HG03280 (cell line): ENCODE measurements around the gene DBNDD1.
"Not testable (repeated sequence)": the region's sequence is repeated elsewhere in the genome, so short reads cannot be mapped to it uniquely, and the experiment has no call there.

ENCODE experiments used
- ATAC-seq: cut with Tn5 transposase; IDR thresholded peaks from one replicate; pipeline ENCODE4 v1.9.1; 2021; ENCODE audit warnings: mild to moderate bottlenecking, moderate library complexity; ENCODE audit not compliant: unreplicated experiment

Gene DBNDD1, protein sequence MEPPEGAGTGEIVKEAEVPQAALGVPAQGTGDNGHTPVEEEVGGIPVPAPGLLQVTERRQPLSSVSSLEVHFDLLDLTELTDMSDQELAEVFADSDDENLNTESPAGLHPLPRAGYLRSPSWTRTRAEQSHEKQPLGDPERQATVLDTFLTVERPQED

DNA sequence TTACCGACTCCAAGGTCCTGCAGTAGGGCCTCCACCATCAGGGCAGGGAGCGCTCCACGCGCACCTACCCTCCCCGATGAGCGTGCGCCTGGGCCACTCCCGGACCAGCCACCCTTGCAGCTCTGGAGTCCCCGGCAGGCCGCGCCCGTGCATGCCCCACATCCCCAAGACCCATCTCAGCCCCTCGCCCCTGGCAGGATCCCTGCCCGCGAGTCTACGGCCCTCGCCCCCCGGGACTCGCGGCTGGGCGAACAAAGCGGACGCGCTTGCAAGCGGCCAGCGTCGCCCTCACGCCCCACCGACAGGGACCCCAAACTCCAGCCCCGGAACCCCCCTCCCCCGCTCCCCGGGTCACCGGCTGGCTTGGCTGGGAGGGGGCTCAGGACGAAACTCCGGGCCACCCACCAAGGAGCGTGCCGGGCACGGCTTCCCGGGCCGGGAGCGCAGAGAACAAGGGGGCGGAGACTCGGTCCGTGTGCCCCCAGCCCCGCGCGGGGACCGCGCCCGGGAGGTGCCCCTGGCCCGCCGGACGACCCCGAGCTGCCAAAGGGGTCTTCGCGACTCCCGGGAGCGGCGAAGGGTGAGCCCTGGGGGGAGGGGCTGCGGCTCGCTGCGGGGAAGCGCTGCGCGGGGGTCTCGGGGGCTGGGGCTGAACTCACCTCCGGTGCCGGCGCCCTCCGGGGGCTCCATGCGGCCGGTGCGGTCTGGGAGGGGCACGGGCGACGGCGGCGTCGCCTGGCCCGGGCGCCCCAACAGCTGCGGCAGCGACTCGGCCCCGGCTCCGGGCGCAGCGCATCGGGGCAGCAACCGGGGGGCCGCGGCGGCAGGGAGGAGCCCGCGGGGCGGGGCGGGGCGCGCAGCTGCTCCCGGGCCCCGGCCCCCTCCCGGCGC, at the start of gene DBNDD1:
Gene DBNDD1 (minus strand): TSS at position 805 of the 891 bp plus-strand sequence. CDS start 115 bp downstream, at position 690.
- no peak for ATAC-seq

DNA sequence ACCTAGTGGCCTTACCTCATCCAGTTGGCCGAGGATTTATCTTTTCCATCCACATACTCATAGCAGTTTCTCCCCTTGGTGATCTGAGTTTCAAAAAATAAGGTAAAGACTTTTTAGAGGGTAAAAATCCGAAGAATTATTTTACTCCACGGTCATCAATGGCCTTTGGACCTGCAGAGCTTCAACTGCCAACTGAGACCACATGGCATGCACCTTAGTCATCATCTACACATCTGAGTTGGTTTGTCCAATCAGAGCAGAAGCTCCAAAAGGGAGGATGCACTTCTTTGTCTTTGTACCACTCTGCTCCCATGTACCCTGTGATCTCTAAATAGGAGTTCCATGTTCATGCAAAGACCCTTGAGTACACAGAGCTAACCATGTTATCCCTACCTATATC, 42.2 kb upstream of the DBNDD1 start:
- ATAC-seq, result no peak

DNA sequence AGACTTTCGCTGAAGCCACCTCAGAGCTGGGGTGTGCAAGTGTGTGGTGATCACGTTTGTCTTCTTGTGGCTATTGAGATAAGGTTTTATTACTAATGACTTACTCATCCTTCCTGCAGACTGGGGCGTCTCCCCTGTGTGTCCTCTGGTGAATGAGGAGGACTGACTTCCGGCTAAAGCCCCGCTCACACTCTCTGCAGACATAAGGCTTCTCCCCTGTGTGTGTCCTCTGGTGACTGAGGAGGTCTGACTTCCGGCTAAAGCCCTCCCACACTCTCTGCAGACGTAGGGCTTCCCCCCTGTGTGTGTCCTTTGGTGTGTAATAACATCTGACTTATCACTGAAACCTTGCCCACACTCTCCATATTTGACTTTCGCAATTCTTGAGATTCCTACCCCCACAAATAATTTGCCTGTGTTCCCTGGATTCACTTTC, 38.5 kb upstream of the DBNDD1 start:
- ATAC-seq, result no peak

DNA sequence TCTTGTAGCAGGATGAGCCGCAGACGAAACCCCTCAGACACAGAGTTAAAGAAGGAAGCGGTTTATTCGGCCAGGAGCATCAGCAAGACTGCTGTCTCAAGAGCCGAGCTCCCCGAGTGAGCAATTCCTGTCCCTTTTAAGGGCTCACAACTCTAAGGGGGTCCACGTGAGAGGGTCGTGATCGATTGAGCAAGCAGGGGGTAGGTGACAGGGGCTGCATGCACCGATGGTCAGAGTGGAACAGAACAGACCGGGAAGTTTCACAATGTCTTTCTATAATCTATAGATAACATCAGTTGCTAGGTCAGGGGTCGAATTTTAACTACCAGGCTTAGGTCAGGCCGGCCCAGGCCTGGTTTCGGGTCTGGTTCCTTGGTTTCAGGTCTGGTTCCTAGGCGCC, 37.3 kb upstream of the DBNDD1 start:
- ATAC-seq, result not testable (repeated sequence)

DNA sequence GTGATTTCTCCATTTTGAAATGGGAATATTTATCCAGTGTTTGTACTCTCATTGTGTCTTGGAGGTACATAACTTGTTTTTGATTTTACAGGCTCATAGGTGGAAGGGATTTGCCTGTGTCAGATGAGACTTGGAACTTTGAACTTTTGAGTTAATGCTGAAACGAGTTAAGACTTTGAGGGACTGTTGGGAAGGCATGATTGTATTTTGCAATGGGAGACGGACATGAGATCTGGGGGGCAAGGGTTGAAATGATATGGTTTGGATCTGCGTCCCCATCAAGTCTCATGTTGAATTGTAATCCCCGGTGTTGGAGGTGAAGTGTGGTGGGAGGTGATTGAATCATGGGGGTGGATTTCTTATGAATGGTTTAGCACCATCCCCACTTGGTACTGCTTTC, 36.1 kb upstream of the DBNDD1 start:
- no peak for ATAC-seq

DNA sequence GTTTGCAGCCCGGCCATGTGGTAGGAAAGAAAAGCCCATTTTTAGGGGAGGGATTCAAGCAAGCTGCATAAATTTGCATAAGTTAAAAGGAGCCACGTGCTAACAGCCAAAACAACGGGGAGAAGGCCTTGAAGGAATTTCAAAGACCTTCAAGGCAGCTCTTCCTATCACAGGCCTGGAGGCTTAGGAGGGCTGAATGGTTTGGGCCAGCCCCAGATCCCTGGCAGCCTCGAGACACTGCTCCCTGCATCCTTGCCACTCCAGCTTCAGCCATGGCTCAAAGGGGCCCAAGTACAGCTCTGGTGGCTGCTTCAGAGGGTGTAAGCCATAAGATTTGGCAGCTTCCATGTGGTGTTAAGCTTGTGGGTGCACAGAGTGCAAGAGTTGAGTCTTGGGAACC, 35.3 kb upstream of the DBNDD1 start:
- ATAC-seq, result no peak

DNA sequence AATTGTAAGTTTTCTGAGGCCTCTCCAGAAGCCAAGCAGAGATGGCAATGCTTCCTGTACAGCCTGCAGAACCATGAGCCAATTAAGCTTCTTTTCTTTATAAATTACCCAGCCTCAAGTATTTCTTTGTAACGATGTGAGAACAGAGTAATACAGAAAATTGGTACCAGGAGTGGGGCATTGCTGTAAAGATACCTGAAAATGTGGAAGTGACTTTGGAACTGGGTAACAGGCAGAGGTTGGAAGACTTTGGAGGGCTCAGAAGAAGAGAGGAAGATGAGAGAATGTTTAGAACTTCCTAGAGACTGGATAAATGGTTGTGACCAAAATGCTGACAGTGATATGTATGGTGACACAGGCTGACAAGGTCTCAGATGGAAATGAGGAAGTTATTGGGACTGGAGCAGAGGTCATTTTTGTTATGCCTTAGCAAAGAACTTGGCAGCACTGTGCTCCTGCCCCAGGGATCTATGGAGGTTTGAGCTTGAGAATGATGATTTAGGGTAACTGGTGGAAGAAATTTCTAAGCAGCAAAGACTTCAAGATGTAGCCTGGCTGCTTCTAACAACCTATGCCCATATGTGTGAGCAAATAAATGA, 34.7 kb upstream of the DBNDD1 start:
- ATAC-seq, result no peak

DNA sequence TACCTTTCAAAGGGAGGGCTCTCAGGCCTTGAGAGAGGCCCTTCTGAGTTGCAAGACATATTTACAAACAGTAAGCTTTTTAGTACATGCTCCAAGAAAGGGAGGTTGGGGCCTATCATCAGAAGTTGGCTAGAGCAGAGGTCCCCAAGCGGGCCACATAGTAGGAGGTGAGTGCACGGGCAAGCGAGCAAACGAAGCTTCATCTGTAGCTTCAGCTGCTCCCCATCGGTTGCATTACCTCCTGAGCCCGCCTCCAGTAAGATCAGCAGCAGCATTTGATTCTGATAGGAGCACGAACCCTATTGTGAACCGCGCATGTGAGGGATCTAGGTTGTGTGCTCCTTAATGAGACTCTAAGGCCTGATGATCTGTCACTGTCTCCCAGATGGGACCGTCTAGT, 31.7 kb upstream of the DBNDD1 start:
- no peak for ATAC-seq

DNA sequence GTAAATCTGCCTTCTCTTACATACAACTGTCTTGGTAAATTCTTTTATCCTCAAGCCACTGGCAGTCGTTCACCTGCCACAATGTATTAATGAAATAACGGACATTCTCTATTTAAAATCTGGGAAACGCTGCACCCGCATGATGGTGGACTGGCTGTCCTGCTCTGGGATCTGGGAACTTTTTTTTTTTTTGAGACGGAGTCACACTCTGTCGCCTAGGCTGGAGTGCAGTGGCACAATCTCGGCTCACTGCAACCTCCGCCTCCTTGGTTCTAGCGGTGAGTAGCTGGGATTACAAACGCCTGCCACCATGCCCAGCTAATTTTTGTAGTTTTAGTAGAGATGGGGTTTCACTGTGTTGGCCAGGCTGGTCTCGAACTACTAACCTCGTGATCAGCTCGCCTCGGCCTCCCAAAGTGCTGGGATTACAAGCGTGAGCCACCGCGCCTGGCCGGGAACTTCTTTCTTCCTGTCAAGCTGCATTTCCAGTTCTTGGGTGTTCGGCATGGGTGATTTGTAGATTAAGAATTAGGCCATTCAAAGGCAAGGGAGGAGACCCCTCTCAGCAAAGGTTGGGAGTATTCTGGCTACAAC, 29.6 kb upstream of the DBNDD1 start:
- no peak for ATAC-seq

DNA sequence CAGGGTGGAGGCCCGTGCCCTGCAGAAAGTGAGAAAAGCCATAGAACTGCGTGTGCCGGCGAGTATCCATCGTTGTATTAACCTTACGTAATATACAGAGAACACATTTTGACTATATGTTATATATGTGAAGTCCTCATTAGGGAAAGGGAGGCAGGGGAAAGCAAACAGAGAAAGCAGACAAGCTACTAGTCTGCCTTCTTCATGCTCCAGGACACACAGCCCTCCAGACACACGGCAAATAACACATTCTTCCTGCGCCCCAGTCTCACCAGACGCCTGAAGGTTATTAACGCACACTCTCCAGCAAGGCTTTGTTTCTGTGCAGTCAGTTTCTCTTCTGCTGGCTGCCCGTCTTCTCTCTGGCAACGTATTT, 29.1 kb upstream of the DBNDD1 start:
- ATAC-seq, result no peak

DNA sequence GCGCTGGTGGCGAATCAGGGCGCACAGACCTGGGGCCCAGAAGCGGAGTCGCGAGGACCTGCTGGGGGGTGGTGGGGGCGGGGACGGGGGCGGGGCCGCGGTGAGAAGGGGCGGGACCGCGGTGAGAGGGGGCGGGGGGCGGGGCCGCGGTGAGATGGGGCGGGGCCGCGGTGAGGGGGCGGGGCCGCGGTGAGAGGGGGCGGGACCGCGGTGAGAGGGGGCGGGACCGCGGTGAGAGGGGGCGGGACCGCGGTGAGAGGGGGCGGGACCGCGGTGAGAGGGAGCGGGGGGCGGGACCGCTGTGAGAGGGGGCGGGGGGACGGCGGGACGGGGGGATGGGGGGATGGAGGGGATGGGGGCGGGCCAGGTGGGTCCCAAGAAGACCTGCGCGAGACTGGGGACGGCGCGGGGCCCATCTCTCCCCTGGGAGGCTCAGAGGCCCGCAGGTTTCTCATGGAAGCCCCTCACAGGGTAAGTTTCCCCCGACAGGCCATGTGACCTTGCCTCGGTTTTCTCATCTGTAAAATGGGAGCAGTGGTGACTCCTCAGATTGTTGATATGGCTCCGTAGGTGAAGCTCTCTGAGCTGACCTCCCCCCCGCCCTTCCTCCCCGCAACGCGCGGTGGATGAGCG, 28.6 kb upstream of the DBNDD1 start:
- ATAC-seq, result no peak

DNA sequence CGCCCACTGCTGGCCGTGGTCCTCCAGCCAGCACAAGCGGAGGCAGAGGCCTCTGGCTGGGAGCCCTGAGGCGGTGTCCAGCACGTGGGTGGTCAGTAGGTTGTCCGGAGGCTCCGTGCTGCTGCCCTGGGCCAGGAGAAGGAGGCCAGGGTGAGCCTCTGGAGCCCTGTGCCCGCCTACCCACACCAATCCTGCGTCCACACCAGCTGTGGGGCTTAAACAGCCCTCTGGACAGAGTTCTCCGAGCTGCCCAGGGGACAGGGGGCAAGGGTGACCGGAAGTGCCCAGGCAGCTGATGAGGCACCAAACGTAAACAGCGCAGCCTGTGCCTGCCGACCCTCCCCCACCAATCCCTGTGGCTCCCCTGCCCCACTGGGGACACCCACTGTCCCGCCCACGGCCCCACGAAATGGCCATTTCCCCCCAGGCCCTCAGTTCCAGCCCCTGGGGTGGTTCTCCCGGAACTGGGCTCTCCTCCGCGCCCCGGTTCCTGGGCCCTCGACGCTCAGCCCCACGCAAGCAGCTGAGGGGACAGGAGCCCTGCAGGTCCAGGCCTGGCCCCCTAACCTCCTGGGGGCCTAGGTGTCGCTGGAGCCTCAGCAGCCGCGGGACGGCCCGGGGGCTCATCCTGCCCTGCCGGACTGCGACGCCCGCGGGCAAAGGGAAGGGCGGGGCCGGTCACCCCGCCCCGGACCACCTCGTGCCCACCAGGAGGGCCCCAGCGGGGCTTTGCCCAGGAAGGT, 27.9 kb upstream of the DBNDD1 start:
- no peak for ATAC-seq

DNA sequence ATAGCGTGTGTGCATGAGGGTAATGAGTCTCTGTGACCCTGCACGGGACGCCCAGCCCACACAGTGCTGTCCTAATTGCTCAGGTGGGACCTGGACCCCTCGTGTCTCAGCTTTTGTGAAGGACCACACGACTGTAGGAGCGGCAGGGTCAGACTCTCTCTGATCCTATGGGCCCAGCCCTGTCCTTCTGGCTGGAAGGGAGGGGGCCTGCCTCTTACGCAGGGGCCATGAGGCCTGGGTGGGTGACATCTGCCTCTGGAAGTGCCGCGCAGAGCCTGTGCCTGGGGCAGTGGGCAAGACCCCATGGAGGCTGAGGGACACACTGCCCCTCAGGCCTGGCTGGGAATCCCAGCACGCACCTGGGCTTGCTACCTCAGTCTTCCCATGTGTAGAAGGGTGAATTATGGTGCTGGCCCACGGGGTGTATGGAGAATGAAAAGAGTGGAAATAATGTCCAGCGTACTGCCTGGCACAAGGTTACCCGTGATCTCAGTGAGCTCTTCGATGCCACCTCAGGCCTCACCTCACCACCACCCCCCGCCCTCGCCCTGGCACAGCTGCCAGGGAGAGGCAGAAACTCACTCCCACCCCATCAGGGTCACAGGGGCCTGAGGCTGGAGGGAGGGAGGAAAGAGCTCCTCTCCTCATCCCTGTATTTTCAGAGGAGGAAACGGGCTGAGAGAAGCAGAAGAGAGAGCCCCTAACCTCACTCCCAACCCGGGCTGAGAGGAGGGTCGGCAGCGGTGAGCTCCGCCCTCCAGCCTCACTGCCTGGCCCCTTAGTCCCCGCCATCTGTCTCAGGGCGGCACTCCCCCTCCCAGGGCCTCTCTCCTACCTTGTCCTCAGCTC, 27.1 kb upstream of the DBNDD1 start:
- ATAC-seq, result no peak

DNA sequence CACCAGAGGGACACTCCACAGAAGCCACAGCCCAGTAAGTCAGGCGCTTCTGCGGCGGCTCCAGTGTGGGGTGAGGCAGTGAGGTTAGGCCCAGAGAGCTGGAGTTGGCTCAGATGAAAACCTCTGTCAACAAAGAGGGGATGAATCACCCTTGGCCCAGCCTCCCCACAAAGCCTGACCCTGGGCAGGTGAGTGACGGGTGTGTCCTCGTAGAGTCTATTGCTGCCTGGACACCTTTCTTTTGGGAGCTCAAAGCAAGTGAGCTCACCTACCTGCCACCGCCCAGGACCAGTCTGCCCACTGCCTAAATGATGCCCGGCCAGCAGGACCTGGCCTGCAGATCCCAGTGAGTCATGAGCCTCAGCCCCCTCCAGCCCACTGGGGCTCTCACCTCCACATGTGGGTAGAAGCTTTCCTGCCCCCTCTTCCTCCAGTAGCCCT, 24.9 kb upstream of the DBNDD1 start:
- ATAC-seq, result no peak

DNA sequence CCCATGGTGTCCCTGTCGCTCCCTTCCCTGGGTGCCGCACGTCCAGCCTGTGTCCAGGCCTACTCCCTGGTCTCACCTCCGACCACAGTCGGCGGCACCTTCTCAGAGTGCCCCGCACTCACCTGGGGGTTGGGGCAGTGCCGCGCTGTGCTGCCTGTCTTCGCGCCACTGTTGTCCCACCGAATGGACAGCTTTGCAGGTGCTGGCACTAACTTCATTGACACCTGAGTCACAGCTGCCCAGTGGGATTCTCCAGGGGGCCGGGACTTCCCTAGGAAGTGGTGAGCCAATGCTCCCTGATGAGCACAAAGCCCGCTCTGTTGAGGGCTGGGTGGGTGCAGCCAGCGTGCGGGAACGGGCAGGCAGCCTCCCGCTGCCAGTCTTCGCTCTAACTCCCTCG, 24.3 kb upstream of the DBNDD1 start:
- no peak for ATAC-seq

DNA sequence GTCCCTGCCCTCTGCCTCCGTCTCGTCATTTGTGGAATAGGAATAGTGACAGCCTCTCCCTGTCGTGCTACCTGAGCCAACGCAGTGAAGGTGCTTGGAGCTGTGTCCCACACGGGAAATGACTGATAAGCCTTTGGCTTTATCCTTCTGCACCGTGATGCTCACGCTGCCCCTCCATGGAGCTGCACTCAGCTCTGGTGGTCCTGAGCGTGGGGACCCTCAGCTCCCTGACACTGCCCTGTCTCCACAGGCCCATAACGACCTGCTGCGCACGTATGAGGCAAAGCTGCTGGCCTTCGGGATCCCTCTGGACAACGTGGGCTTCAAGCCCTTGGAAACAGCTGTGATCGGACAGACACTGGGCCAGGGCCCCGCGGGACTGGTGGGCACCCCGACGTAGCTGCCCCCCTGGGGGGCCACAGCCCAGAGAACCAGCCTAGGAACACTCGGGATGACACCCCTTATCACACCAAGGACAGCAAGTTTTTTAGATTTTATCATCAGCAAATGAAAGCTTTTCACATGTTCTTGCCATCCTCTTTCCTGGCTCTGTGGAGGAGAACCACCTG, 23.8 kb upstream of the DBNDD1 start:
- ATAC-seq, result no peak

DNA sequence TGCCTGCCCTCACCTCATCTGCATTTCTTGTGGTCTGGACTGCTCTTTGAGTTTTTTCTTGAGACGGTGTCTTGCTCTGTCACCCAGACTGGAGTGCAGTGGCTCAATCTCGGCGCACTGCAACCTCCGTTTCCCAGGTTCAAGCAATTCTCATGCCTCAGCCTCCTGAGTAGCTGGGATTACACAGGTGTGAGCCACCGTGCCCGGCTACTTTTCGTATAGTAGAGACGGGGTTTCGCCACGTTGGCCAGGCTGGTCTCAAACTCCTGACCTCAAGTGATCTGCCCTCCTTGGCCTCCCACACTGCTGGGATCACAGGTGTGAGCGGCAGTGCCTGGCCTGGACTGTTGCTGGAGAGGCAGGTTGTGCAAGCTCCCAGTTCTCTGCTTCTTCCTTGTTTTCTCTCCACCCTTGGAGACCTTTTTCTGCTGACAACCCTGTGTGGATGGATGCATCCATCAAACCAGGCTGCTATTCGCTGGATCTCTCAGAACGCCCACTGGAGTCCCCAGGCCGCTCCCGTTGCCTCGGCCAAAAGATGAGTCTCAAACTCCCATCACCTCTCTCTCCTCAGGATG, 22.7 kb upstream of the DBNDD1 start:
- ATAC-seq, result no peak

DNA sequence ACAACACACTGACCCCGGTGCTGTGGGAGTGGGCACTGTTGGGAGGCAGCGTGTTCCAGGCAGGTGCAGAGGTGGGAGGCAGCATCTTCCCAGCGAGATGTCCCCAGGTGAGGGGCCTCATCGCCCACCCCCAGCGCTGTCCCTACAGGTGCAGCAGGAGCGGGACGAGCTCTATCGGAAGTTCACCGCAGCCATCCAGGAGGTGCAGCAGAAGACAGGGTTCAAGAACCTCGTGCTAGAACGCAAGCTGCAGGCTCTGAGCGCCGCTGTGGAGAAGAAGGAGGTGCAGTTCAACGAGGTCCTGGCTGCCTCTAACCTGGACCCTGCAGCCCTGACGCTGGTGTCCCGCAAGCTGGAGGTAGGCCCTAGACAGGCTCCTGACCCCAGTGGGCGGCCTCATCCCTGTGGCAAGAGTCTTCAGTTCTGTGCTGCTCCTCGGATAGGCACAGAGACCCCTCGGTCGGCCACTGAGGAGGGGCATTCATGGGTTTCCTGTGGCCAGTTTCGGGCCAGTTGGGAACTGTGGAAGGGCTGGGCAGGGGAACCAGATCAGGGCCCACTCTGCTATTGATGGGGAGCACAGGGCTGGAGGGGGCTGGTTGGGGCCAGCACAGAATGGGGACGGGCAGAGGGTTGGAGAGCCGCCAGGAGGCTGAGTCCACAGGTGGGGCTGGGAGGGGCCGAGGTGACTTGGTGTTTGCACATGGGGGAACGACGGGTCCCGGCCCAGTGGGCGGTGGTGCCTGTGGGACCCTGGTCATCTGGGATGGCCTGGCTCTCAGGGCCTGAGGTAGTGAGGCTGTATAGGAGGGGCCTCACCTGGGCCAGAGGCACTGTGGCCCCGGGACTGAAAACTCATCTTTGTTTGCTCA, 21.1 kb upstream of the DBNDD1 start:
- ATAC-seq, result no peak
